HL-60/S4 treated with retinoic acid at 250 ng/mL for 4 days and 3 days (cell line): ENCODE measurements around the gene TRMT2A.
"Not testable (repeated sequence)": the region's sequence is repeated elsewhere in the genome, so short reads cannot be mapped to it uniquely, and the experiment has no call there.

Source experiments
- in situ Hi-C: fragments of 300-500 bp; cut with MboI; formaldehyde crosslinking; loops from 2 replicates; pipeline ENCODE4 v1.7.0; 2022; ENCODE audit warnings: low sequenced_read_pairs

The TRMT2A gene

DNA sequence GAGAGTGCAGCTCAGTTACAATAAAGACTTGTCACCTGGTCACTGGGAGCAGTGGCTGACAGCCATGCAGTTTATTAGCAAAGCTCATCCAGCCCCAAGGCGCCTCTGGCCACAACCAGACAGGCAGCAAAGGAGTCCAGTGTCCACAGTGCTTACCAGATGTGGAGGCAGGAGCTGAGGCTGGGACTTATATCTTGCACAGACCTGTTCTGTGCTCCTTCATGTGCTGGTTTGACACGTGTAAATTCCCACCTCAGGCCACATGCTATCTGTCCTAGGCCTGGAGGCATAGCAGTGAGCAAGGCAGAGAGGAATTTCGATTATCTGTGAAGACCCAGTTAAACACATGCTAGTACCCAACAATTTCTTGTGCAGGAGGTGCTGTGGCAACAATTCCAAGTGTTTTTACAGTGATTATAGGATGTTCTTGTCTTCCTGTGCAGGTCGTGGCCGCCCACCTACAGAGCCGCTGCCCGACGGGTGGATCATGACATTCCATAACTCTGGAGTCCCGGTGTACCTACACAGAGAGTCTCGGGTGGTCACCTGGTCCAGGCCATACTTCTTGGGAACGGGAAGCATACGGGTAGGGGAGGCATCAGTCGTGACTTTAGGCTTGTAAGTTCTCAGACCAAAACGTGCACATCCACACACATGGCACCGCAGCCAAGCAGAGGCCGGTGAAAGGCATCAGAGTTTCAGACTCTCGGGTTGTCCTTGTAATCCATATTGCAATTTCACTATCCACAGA is 27.6 kb downstream of the TRMT2A start:
- in situ Hi-C loops, result no loop called here

DNA sequence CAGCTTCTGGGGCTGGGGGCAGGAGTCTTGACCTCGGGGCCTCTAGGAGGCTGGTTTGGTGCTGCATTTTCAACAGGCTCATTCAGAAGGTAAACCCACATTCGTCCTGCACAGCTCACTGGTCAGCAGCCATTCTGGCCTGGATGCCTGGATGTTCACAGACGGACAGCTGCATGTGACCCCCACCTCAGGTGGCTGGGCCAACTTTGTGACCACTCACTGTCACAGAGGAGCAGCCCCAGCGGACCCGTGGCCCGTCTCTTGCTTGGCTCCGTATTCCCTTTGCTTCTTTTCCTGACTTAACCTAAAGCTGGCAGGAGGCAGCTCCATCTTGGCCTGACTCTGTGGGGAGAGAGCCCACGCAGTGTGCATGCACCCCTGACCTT is 28.8 kb downstream of the TRMT2A start:
- in situ Hi-C loops, result no loop called here

DNA sequence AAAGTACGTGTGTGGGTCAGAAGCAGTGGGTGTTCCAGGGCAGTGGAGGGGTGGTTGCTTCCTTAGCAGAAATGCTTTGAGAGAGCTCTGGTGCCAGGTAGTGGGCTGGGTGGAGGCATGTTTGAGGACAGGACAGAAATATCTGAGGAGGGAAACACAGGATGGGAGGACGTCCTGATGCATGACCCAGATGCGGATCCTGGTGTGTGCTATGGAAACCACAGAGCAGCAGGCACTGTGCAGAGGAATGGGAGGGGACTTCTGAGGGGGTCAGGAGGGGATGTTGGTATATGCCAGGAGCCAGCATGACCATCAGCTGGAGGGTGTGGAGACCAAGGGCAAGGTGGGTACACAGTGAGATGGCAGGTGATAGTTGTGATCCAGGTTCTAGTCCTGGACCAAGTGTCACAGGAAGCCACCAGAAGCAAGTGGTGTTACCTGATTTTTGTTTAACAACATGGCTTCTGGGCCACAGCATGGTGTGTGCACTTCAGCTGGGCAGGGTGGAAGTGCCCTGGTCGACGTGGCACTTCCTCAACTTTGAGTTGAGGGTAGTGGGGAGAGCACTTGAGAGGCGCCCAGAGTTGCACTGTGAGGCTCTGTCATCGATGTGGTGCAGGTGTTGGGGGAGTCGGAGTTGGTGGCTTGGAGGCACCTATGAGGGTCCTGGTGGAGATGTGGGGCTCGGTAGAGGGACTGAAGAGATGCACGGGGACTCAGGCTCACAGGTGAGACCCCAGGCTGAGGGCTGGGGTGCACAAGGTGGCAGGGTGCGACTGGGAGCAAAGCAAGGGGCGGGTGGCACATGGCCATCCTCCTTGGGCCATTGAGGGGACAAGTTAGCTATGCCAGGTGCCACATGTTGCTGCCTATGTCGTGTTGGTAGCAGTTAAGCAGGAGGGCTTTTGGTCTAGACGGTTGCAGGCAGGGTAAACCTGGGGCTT is 29.4 kb downstream of the TRMT2A start:
- in situ Hi-C loops, result no loop called here

DNA sequence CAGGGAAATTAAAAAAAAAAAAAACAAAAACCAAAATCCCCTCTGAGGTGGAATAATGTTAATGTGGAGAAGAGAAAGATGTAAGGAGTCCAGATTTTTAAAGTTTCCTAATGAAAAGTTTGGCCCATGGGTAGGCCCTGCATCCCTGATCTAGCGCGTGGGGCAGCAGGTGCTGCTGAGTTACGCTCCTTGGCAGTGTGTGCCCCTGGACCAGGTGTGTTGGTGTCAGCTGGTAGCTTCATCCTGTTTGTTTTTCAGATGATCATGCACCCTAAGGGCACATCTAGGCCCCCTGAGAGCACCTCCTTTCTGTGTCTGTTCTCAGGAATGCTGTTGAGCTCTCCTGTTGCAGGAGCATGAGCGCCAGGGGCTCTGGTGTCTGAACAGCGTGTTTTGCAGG is 30.3 kb downstream of the TRMT2A start:
- in situ Hi-C loops, result no loop called here

DNA sequence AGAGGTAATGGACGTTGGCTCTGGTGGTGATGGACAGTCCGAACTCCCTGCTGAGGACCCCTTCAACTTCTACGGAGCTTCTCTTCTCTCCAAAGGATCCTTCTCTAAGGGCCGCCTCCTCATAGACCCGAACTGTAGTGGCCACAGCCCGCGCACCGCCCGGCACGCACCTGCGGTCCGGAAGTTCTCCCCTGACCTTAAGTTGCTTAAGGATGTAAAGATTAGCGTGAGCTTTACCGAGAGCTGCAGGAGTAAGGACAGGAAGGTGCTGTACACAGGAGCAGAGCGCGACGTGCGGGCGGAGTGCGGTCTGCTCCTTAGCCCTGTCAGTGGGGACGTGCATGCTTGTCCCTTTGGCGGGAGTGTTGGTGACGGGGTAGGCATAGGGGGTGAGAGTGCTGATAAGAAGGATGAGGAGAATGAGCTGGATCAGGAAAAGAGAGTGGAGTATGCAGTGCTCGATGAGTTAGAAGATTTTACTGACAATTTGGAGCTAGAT is 30.9 kb downstream of the TRMT2A start:
- in situ Hi-C loops, result no loop called here

DNA sequence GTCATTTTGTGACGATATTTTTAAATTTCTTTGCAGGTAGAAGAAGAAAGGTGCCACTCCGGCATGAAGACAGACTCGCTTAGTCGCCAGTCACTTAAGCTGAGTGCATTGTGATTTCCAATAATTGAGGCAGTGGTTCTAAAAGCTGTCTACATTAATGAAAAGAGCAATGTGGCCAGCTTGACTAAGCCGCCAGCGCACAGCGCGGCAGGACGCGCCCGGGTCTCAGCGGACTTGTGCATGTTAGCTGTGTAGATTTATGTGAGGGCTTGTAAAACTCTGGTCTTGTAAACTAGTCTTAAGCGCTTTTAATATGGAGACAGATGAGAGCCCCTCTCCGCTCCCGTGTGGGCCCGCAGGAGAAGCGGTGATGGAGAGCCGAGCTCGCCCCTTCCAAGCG is 31.4 kb downstream of the TRMT2A start:
- in situ Hi-C loops, result no loop called here

DNA sequence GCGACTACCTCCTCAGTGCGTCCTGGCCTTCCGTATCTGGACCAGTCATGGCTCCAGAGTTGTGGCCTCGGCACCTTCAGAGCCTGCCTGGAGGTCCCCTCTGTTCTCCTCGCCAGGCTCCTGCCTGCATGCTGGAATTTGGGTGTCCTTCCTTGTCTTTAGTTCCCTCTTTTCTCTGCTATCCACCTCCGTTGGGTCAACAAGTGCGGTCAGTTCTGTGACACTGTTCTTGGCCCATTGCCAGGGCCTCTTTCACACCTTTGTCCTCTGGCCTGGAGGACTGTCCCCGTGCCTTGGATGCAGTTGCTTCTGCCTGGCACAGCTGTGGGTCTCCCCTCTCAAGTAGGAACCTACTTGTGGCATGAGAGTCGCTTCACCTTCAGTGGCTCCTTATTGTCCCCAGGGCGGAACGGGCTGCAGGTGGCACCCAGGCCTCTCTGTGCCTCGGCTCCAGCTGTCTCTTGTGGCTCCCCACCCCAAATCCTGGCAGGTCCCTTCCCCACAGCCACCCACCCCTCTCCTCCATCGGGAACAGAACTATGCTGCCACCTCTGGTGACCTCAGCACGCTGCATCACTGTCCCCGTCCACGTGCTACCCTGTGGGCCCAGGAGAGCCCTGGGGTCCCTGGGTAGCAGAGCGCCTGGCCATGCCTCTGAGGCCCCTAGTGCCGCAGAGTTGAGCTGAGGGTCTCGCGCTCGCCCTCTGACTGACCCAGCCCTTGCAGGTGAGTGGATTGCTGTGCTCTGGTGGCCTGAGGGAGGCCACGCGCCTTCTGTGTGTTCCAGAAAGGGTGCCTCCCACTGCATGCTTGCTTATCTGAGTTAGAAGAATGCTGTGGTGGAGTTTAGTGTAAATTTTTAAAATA is 32.2 kb downstream of the TRMT2A start:
- in situ Hi-C loops, result no loop called here

DNA sequence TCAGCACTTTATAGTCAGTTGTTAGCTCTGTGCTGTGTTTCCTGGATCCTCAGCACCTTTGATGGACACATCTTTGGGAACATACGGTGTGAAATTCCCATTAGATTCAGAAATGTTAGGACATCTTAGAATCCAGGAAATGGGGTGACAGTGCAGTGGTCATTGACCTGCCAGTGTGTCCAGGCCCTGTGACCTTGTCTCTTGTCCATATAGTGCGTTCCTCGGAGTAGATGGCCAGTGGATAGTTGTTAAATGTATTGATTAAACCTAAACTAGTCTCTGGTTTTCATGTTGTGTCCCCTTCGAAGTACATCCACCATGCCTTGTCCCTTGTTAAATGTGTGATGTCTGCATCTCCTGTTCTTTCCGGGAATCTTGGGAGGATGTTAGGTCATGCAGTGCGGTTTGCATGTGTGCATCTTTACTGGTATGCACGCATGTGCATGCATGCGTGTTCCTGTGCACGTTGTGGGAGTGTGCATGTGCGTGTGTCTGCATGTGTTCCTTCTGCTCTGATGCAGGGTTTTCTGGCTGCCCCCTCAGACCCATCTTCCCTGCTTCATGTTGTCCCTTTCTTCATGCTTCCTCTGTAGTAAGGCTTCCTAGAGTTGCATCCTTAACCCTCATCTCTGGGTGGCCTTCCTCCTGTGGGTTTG is 33.0 kb downstream of the TRMT2A start:
- in situ Hi-C loops, result no loop called here

DNA sequence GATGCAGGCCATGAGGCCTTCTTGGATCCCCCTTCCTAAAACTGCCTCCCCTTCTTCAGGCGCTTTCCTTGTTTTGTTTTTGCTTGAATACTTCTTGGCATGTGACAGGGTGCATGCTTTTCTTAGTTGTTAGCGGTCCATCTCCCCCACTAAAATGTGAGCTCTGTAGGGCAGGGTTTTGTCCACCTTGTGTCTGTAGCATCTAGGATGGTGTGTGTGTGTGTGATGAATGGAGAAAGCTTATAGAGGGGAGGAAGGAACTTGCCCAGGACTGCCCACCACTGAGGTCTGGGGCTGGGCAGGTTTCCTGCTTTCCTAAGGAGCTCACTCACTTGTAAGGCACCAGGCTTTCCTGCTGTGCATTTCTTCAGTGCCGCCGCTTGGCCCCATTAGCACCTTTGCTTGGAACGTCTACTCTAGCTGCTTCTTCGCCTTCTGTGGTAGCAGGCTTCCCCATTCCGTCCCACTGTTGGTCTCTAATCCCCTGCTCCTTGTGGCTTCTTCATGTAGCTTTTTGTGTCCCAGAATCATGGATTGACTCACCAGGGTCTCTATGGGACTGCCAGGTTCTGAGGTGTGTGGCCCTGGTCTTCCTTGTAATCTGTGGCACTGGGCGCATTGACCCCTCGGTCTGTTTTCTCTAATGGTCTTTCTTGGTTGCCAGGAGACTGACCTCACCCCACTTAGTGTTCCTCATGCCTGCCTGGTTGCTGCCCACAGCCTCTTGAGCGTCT is 33.7 kb downstream of the TRMT2A start:
- in situ Hi-C loops, result no loop called here

DNA sequence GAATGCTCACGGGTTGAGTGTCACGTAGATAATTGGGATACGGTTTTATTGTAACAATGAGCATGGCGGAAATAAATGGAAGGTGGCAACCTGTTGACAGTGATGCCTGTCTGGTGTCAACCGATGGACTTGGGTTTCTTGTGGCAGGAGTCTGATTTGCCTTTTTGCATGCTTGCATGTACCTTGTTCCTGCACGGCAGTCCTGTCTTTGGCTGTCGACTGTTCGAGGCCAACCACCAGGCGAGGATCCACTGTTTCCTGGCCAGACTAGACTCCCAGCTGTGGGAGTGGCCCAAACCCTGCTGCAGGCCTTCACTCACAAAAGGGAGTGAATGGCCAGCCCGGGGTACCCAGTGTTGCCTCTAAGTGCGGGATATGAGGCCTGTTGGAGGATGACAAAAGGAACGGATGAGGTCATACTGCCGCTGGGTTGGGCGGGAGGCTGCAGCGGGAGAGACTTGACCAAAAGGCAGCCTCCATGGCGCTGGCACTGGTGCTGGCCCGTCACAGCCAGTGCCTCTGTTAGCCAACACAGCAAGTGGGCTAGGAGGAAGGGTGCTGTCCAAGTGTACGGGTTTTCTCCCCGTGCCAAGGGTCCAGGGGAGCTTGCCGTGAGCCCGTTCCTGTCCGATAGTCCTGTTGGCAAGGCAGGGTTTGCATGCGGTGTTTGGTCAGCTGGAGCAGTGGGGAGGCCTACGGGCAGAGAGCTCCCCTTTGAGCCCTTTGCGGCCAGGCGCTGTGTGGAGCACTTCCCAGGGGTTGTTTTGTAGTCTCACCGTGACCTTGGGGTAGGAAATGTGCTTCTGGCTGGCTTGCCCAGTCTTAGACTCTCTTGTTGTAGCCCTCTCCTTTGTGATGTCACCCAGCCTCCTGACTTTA is 36.0 kb downstream of the TRMT2A start:
- in situ Hi-C loops, result no loop called here

DNA sequence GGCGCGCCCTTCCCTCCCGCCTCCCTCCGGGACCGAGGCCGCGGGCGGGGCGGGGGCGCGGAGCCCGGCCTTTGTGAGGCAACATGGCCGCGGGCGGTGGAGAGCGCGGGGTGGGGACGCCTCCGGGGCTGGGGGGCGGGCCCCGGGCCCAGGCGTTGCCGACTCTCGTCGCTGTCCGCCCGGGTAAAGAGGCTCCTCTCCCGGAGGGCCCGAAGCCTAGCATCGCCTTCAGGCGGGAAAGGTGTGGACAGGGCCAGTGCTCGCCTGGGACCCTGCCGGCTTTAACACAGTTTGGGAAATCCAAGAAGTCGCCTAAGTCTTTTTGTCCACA is 36.6 kb downstream of the TRMT2A start:
- in situ Hi-C loops, result no loop called here

DNA sequence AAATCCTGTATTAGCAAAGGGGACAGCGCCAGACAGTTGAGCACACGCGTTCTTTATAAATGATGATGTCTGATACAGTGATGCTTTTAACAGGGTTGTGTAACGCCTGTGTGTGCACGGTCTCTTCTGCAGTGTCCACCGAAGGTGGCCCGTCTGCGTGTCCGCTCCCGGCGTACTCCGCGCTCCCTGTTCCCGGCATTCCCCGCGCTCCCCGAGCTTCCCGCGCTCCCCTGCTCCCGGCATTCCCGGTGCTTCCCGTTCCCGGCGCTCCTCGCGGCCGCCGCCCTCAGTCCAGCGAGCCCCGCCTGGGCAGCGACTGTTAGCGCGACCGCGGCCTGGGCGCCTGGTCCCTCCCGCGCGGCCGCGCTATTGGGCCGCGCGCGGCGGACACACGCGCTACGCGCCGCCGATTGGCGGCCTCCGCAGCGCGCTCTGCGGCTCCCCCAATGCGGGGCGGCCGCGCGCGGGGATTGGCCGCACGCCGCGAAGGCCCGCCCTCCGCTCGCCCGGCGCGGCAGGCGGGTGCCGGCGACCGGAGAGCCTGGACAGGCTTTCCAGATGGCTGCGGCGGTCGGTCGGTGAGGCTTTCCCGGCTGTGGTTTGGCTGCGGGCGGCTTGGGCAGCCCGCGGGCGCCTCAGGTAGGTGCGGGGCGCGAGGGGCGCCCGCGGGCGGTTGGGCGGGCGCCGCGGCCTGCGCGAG is 37.1 kb downstream of the TRMT2A start, which contains the start of gene DGCR8:
TSS of gene DGCR8 (plus strand) at position 497 of the 700 bp plus-strand sequence. CDS start 5,723 bp downstream, outside the sequence.
- in situ Hi-C loops, result no loop called here

DNA sequence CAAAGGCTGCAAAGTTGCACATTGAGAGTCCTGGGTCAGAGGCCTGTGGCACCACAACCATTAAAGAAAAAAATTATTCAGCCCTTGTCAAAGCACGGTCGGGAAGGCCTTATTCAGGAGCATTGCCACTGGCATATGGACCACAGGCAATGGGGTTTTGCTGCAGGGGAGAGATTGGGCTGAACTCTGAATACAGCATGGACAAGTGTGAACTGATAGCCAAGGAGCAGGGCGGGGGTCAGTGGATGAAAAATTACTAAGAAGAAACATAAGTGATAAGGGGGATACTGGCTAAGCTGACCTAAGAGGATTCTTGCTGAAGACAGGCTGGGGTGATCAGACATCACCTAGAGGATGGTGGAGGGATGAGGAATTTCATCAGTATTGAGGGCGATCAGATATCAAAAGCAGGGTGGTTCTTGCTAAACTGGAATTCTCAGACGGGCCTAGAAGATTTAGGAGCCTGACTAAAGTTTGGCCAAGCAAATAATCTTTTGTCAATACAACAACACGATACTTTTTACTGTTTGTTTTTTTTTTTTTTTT is 40.3 kb downstream of the TRMT2A start:
- in situ Hi-C loops, result no loop called here

DNA sequence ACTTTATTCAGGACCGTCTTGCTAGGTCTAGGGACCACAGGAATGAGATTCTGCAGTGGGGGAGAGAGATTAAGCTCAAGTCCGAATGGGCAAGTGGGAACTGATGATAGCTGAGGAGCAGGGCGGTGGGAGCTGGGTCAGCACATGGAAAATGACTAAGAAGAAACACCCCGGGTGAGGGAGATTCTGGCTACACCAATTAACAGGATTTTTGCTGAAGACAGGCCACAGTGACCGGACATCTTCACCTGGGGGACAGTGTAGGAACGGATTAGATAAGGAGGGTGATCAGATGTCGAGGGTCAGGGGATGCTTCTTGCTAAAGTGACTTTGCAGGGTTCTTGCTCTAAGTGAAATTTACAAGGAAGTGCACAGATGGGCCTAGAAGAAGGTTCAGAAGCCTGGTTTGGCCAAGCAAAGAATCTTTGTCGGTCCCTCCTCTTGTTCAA is 45.5 kb downstream of the TRMT2A start:
- in situ Hi-C loops, result no loop called here

DNA sequence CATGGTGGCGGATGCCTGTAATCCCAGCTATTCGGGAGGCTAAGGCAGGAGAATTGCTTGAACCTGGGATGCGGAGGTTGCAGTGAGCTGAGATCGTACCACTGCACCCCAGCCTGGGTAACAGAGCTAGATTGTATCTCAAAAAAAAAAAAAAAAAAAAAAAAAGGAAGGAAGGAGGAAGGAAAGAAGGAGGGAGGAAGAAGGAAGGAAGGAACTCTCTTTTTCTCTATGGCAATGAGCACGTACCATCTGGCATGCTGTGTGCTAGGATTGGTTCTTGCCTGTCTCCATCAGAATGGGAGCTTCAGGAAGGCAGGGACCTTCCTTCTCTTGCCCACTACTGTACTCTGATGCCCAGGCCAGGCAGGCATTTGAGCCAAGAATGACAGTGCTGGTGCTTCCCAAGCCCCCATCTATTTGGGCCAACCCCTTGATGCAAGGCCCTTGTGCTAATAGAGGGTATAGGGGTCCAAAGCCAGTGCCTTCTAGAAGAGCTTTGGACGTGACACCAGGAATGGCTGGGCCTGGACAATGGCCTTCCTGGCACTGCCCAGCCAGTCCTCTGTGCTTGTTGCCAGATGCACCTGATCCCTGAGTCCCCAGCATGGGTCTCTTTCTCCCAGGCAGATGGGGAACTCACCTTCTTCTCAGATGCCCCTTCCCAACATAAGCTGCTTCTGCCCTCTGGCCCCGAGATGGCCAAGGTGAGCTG is 47.5 kb downstream of the TRMT2A start:
- in situ Hi-C loops, result no loop called here

DNA sequence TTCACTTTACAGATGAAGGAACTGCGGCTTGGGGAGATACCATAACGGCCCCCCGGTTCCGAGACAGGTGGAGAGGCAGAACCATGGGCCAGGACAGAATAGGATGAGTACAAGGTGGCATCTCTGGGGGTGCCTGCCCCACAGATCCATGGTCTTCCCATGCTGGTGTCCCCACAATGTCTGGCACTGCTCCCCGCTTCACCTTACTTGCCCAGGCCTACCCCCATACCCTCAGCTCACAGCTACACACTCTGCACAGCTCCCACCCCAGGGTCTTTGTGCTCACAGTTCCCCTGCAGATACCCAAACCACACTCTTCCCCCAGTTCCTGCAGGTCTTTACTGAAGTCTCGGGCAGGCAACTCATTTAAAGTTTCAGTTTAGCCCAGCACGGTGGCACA is 48.4 kb downstream of the TRMT2A start:
- in situ Hi-C loops, result no loop called here

DNA sequence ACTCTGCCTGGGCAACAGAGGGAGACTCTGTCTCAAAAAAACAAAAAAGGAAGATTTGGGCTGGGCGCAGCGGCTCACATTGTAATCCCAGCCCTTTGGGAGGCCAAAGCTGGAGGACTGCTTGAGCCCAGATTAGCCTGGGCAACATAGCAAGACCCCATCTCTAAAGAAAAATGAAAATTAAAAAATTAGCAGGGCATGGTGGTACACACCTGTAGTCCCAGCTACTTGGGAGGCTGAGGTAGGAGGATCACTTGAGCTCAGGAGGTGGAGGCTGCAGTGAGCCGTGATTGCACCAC is 49.7 kb downstream of the TRMT2A start:
- in situ Hi-C loops, result not testable (repeated sequence)
